ENCODE data around the gene KCNQ1.
A peak's percentile ranks its signal among the peaks of the same experiment; 100 is the strongest.

Gene KCNQ1

DNA sequence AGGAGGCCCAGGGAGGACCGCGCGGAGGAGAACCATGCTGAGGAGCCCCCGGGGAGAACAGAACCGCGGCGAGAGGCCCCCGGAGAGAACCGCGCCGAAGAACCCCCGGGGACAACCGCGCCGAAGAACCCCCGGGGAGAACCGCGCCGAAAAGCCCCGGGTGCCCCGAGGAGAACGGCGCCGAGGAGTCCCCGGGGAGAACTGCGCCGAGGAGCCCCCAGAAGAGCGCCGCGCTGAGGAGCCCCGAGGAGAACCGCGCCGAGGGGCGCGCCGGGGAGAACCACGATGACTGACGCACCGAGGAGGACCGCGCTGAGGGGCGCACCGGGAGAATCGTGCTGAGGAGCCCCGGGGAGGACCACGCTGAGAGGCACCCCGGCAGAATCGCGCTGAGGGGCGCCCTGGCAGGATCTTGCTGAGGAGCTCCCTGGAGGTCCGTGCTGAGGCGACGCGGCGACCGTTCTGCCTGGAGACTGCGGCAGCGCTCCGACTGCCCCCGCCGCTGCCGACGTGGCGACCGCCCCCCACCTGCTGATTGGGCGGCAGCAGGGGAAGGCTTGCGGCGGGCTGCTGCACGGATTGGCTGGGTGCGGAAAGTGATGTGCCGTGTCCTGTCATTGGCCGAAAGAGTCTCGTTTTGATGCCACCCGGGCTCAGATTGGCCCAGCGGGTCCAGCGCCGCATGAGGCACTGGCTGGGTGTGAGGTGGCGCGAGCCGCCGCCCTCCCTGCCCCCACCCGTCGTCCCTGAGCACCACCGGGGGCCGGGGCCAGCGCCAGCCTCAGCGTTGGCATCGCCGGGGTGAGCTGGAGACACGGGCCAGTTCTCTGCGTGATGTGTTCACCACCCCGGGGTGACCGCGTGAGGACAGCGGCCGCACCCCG lies 255.0 kb downstream of the KCNQ1 start, which contains the start of gene KCNQ1OT1:
Gene KCNQ1OT1 (minus strand): TSS at position 464 of the 884 bp plus-strand sequence.
- DNase-seq (ENCODE audit: low spot score): peak; percentile 90

DNA sequence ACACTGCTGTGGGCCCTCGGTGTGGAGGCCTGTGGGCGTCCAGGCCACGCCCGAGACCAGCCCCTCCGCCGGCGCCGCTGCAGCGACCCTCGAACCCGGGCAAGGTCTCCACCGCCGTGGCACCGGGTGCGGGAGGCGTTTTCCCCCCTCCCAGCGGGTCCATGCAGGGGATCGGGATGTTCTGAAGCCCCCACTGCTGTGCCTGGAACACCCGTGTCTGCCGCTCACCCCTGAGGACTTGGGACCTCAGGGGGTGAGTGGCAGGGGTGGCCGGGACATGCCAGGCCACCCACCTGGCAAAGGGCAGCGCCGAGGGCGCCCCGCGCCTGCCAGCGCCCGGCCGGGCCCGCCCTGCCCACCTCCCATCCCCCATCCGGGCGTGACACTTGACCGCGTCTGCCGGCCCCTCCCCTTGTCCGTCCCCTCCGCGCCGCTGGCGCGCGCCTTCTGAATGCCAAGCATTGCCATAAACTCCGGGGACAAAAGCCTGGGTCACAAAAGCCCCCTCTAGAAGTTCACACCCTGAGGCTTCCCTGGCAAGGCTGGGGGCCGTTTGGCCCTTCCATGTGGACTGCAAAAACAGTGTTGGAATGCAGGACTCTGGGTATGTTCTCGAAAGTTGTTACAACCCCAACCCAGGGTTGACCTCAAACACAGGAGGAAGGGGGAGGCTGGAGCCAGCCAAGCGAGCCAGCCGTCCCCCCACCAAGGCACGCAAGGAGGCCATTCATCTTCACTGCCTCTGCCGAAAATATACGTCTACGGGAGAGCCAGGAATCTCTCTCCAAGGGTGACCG lies 255.8 kb downstream of the KCNQ1 start:
- DNase-seq (ENCODE audit: low spot score): peak; percentile 40

DNA sequence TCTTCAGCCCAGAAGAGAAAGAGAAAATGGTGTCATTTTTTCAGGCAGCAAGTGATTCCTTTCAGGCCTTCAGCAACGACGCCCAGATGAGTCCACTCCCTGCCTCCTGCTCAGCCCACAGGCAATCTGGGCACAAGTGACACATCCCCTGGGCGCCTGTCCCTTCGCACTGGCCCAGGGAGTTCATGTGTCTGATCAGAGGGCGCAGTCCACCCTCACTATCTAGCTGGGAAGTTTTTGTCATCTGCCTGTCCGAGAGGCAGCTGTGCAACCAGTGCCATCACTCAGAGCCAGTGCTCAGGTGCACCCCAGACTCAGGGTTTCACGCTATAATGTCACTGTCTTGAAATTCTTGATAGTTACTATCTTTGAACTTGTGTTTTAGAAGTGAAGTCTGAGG lies 256.4 kb downstream of the KCNQ1 start:
- no peak for DNase-seq (ENCODE audit: low spot score)

DNA sequence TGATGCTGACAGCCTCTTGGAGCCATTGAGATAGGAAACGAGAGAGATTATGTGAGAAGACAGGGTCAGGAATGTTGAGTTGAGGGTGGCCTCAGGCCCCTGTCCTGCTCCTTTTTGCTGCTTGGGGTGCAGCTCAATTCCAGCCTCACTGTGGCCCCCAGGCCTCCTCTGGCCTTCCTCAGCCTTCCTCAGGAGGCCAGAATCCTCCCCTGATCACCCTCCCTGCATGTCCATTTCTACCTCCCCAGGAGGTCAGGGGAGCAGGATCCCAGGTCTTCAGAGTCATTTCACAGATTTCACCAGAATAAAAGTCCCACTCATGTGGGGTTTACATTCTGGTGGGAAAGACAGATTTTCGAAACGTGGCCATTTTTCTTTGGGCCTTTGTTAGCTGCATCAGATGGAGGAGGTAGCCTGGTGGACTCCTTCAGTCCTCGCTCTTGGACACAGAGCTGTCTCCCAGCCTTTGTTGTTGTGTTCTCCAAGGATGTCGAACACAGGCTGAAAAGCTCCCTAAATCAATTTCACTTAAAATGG lies 257.2 kb downstream of the KCNQ1 start:
- no peak for DNase-seq (ENCODE audit: low spot score)

DNA sequence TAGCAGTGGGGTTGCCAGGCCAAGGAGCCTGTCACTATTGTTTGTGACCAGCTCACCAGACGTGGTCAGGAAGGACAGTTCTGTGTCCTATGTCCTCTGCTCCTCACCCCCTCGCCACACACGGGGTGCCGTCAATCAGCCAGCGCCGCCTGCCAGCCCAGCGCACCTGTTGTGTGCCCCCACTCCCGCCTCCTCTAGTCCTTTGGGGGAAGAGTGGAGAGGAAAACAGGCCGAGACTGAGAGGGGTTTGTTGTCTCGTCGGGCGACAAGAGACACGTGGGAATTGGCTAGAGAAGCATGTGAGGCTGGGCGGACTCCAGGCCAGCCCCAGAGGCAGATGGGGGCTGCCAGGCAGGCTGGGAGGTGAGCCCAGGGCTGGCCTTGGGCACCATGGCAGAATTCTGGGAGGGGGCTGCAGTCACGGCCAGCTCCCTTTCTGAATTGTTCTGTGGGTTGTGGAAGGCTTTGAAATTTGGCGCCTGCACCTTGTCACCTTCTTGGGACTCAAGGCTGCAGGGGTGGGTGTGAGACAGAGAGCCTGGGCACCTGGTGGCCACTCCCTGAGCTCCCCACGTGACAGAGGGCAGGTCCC lies 258.1 kb downstream of the KCNQ1 start:
- DNase-seq (ENCODE audit: low spot score): no peak

DNA sequence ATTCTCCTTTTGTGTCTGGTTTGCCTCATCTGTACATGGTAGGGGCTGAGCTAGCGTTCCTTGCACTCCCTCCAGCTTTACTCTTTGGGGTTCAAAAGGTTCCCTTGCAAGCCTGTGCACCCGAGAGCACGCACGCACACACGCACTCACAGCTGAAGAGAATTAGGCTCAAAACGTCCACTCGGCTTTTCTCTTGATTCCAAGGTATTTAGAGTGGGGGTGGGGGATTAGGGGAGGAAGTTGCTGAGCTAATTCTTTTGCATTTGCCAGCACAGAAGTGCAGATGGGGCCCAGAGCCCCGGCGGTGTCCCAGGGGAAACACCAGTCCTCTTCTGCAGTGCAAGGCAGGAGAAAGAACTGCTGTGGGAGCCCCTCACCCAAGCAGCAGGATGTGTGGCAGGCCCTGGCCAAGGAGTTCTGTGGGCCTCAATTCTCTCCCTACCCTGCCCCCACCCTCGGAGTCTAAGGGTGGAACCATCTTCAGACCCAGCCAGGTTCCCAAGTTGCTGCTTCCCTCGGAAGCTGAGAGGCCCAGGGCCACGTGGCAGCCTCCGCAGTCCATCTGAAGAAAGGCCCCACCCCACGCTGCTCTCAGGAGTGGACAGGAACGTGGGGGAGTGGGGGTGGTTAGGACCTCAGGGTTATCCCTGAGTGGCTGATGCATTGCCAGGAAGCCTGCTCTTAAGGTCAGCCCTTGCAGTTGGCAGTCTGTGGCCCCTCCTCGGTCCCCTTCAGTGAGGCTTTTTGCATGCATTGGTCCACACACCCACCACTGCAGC lies 258.7 kb downstream of the KCNQ1 start:
- no peak for DNase-seq (ENCODE audit: low spot score)

DNA sequence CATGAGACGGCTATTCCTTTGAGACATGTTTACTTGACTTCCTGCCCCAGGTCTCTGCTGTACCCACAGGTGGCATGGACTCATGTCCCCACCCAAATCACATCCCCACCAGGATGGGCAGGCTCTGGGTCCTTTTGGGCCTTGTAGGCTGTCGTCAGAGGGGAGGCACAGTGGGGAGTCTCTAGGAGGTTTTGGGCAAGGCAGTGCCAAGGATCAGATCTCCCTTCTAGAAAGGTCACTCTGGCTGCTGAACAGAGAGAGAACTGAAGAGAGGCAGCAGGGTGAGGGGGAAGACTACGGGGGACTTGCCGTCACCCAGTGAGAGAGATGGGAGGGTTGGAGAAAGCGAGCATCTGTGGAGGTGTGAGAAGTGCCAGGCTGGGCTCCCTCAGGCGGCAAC lies 259.5 kb downstream of the KCNQ1 start:
- DNase-seq (ENCODE audit: low spot score): no peak

DNA sequence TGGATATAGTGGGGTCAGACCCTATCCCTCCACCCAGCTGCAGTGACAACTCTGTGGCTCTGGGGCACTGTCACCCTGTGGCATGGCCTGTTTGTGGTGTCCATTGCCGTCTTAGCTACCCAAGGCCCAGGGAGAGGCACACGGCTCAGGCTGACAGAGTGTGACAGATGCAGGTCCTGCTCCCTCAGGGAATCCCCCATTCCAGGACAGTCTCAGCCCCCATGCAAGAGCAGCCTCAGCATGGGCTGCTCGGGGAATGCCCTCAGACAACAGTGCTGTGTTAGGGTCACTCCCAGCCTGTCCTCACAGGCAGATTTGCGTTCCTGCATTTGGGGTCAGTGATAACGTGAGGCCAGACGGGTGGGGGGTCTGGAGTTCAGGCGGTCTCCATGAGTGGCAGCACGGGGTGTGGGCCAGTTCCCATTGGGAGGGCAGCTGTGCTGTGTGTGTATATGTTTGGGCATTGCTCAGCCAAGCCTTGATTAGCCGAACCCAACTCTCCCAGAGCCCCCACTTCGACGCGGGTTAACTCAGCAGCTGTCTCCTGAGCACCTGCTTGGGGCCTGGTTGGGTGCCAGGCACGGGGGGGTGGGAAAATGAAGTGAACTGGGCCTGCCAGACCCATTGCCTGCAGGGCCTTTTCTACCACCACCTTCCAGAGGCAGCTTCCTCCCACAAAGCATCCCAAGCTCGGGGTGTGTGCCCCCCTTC lies 260.2 kb downstream of the KCNQ1 start:
- no peak for DNase-seq (ENCODE audit: low spot score)

DNA sequence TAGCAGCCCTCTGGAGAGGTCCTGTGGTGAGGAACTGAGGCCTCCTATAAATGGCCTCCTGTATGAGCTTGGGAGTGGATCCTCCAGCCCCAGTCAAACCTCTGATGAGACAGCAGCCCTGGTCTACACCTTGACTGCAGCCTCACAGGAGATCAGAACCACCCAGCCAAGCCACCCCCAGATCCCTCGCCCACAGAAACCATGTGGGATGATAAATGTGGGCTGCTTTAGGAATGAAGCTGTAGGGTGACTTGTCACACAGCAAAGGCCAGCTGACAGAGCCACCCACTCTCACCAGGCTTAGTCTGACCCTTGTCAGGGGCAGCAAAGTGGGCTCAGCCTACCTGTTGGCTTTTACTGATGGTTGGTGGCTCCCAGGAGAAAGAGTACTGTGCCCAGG lies 261.5 kb downstream of the KCNQ1 start:
- no peak for DNase-seq (ENCODE audit: low spot score)

DNA sequence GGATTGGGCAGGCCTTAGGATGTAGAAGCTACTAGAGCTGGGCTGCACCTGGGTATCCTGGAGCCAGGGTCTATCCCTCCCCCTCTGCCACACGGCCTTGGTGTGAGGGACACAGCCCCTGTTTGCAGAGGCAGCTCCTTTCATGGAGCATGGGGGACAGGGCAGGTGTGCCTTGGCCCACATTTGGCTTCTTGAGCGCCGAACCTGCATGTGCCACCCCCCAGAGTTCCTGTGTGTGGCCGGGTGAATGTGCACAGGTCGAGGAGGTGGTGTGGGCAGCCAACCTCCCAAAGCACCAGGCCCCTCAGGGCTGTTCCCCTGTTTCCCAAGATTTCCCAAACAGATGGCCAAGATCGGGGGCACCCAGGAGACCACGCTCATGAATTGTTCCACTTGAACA lies 262.9 kb downstream of the KCNQ1 start:
- DNase-seq (ENCODE audit: low spot score): no peak

DNA sequence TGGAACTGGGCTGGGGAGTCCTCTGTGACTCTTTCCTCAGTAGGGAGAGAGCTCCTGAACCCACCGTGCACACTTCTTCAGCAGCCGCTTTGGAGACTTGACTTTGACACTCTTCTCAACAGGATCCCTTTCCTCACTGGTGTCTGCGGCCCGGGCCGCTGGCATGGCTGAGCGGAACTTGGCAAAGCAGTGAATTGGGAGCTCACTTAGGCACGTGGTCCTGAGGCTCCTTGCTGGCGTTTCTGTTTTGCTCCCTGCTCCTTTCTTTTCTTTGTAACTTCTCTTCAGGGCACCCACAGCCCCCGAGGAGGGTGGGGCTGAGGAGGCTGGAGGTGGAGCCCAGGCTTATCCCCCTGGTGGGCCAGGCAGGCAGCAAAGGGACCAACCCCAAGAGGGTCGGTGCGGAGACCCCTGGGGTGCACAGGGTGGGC lies 263.4 kb downstream of the KCNQ1 start:
- no peak for DNase-seq (ENCODE audit: low spot score)

DNA sequence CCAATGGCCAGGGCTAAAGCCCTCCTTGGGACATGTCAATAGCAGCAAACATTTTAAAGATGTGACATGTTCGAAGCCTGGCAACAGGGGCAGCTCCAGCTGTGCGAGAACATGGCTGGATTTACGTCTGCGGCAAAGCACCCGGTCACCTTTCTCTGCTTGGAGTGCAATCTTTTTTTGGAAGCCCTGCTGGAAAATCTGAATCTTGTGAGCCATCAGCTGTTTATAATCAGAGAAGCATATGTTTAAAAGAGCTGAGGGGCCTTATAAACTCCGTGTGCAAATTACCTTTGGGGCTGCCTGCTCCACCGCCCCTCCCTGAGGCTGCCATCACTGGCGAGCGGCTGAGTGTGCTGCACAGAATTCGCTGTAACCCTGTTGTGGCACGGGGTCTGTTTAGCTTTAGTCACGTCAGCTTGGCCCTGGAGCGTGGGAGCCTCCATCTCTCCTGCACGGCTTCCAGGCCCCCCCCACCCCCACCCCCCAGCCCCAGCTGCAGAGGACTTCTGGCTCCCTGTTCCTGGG lies 264.0 kb downstream of the KCNQ1 start:
- no peak for DNase-seq (ENCODE audit: low spot score)

DNA sequence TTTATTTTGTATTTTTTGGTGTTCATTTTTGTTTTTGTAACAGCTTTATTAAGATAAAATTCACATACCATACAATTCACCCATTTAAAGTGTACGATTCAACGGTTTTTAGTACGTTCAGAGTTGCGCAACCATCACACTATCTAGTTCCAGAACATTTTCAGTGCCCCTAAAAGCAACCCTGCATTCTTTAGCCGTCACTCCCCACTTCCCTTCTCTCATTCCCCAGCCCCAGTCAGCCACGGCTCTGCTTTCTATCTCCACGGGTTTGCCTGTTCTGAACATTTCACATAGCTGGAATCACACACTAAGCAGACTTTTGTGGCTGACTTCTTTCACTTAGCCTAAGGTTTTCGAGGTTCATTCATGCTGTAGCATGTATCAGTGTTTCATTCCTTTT lies 264.6 kb downstream of the KCNQ1 start:
- DNase-seq (ENCODE audit: low spot score): no peak

DNA sequence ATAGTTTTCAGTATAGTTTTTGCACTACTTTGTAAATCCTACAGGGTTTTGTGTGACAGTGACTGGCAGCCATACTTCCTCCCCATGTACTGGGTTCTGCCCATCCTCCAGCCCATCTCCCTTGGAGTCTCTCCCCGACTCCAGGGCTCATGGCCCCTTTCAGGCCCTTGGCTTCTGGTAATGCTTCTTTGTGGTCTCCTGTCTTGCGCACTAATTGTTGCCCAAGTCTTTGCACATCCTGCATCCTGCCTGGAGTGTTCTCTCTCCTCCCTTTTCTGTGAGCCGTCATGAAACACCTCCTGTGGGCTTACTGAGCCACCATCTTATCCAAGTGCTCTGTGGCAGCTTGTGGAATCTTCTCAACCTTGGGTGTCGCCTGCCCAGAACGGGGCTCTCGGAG lies 266.4 kb downstream of the KCNQ1 start:
- no peak for DNase-seq (ENCODE audit: low spot score)

DNA sequence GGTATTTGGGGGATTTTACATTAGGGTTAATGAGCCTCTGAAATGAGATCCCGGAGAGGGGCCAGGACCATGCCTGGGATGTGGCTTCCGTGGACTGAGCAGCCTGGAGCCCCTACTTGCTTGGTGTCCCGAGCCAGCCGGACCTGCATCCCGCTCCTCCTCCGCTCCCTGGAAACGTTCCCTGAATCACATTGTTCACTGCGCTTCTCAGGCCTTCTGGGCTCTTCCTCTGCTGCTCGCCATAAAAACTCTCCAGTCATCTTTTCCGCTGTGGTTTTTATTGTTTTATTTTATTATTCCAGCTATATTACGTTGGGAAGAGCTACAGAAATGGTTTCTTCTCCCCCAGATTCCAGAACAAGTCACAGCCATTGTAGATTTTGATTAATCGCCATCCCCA lies 268.3 kb downstream of the KCNQ1 start:
- DNase-seq (ENCODE audit: low spot score): no peak

DNA sequence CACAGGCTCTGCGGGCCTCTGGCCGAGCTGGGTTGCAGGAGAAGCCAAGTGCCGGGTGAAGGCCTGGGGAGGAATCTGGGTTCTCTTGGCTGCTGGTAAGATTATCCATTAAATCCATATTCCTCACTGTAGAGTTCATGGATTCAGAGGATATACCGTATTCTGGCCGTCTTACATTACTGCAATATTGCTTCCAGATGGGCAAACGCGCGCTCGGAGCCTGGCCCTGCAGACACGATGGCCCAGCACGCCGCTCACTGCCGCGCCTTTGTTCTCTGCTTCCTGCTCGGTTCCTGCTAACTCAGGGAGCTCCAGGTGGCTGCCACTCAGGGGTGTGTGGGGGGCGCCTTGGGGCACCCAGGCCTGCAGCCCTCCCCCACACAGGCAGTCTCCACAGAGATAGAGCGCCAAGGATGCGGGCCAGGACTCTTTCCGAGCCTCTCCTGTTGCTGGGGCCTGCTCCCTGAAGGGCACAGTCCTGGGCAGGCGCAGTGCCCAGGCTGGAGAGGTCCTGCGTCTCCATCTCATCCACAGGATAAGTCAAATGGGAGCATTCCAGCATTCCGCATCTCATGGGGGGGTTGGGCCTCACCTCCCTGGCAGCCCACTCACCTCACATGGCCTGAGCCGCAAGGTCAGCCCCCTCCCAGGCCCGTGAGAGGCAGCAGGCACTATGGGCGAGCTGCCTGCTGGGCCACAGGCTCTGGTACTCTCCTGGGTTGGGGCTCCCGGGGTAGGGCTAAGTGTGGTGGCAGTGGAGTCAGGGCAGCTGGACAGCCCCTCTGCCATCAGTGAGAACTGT lies 269.1 kb downstream of the KCNQ1 start:
- no peak for DNase-seq (ENCODE audit: low spot score)

DNA sequence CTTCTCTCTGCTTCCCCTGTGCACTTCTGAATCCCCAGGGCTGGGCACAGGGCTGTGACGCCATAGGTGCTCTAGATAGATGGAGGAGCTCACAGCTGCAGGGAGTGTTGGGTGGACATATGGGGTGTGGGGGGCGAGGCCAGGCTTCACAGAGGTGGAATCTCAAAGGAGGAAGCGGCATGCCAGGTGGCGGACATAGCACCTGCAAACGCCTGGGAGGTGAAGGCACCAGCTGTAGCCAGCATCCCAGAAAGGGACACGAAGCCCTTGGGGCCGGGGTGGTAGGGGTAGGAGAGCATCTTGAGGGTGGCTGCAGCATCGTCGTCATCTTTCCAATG lies 269.6 kb downstream of the KCNQ1 start:
- DNase-seq (ENCODE audit: low spot score): no peak

DNA sequence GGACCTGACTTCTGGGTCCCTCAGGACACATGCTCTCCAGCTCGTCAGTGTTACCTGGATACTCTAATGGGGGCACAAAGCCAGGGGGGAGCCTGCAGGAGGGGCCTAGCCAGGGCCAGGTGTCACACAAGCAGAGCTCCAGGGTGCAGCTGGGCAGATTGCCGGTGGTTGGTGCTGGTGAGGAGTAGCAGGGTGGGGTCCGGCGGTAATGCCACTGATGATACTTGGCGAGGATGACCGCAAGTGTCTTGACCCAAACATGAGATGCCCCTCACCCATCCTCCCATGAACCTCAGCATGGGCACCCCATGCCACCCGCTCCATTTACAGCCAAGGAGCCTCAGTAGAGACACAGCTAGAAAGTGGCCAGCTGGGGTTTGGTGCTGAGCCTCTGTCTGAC lies 270.1 kb downstream of the KCNQ1 start:
- no peak for DNase-seq (ENCODE audit: low spot score)

DNA sequence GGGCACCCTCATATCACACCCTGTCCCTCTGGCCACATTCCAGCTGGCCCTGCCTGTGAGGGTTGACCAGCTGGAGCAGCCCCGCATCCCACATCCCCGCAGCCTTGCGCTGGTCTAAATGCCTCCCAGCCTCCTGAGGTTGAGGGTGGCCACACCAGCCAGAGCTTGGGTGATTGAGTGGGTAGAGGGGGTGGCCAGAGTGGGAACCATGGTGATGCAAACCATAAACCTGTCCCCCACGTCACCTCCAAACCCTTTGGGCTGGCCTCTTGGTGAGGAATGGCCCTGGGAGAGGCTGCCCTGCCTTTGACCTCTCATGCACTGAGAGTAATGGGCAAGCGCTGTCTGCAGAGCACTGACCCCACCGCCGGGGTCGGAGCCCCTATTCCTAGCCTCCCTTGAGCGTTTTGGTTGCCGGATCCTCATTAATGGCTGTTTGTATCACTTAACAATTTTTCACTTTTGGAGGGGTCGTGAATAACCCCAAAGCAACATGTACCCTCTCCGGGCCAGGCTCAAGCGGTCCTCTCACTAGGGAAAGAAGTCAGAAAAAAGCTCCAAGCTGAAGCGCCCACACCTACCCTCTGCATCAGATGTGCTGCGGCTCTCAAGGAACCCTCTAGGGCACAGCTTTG lies 271.0 kb downstream of the KCNQ1 start:
- DNase-seq (ENCODE audit: low spot score): no peak
